GM23248 (cell line): ENCODE measurements around the gene HEY2. TPM values are rescaled to one million over a fixed set of nuclear protein-coding genes. Genes with fewer than 3 reads are reported as not detected.

Source experiments
- DNase-seq: peaks from one replicate; pipeline ENCODE4 v3.0.0-alpha.2; 2015
- H2AFZ ChIP-seq: fragments of 200-600 bp; sonication (generic); 2 replicates; pipeline ENCODE4 v1.6.1; 2016; ENCODE audit warnings: antibody characterized with exemption
- H3F3A ChIP-seq: fragments of 200-600 bp; sonication (generic); 2 replicates; pipeline ENCODE4 v1.6.1; 2016; ENCODE audit warnings: mild to moderate bottlenecking, antibody characterized with exemption, mixed run types; ENCODE audit not compliant: insufficient read depth
- H3K27ac ChIP-seq: fragments of 200-600 bp; sonication (generic); 2 replicates; pipeline ENCODE4 v1.5.1; 2016; ENCODE audit warnings: mild to moderate bottlenecking
- H3K27me3 ChIP-seq: fragments of 200-600 bp; sonication (generic); replicated peaks from 2 replicates; pipeline ENCODE4 v1.6.1; 2016; ENCODE audit warnings: mild to moderate bottlenecking; ENCODE audit not compliant: insufficient read depth
- H3K36me3 ChIP-seq: fragments of 200-600 bp; sonication (generic); 2 replicates; pipeline ENCODE4 v1.6.1; 2016; ENCODE audit warnings: low read depth, mild to moderate bottlenecking
- H3K4me1 ChIP-seq: fragments of 200-600 bp; sonication (generic); 2 replicates; pipeline ENCODE4 v1.6.1; 2016; ENCODE audit warnings: mild to moderate bottlenecking; ENCODE audit not compliant: insufficient read depth
- H3K4me2 ChIP-seq: fragments of 200-600 bp; sonication (generic); one replicate; pipeline ENCODE4 v1.6.1; 2016; ENCODE audit warnings: mild to moderate bottlenecking; ENCODE audit not compliant: unreplicated experiment
- H3K4me3 ChIP-seq: fragments of 200-600 bp; sonication (generic); 2 replicates; pipeline ENCODE4 v1.5.1; 2016; ENCODE audit warnings: mild to moderate bottlenecking
- H3K79me2 ChIP-seq: fragments of 200-600 bp; sonication (generic); 2 replicates; pipeline ENCODE4 v1.6.1; 2016; ENCODE audit warnings: mild to moderate bottlenecking; ENCODE audit not compliant: insufficient read depth
- H3K9ac ChIP-seq: fragments of 200-600 bp; sonication (generic); 2 replicates; pipeline ENCODE4 v1.6.1; 2016; ENCODE audit warnings: mild to moderate bottlenecking
- H3K9me2 ChIP-seq: fragments of 200-600 bp; sonication (generic); 2 replicates; pipeline ENCODE4 v1.6.1; 2016; ENCODE audit warnings: mixed run types, mild to moderate bottlenecking, moderate library complexity; ENCODE audit not compliant: insufficient read depth
- H3K9me3 ChIP-seq: fragments of 200-600 bp; sonication (generic); one replicate; pipeline ENCODE4 v1.6.1; 2017; ENCODE audit warnings: low read depth
- H4K20me1 ChIP-seq: fragments of 200-600 bp; sonication (generic); 2 replicates; pipeline ENCODE4 v1.6.0; 2016; ENCODE audit not compliant: insufficient read depth
- EZH2 ChIP-seq: fragments of 200-600 bp; sonication (generic); IDR thresholded peaks from 2 replicates; pipeline ENCODE4 v1.6.1; 2018; ENCODE audit warnings: antibody characterized with exemption, mild to moderate bottlenecking; ENCODE audit not compliant: insufficient read depth, poor library complexity, severe bottlenecking
- EZH2phosphoT487 ChIP-seq: fragments of 200-600 bp; sonication (generic); IDR thresholded peaks from 2 replicates; pipeline ENCODE4 v1.6.1; 2018; ENCODE audit warnings: antibody characterized with exemption, moderate library complexity, mild to moderate bottlenecking, low read depth; ENCODE audit not compliant: insufficient read depth
- WGBS, 2 experiments: methylation state at CpG; one replicate each; pipeline ENCODE4 v1.1.6; 2015 to 2017; ENCODE audit warnings: low lambda C conversion rate in 2 of 2, low coverage in 1 of 2; ENCODE audit errors: missing lambda C conversion rate in 2 of 2; 5-methylcytosine and 5-hydroxymethylcytosine counted together
- in situ Hi-C: fragments of 300-500 bp; cut with MboI; formaldehyde crosslinking; loops from 2 replicates; pipeline ENCODE4 v1.15.0; 2020
- polyA plus RNA-seq: library from polyadenylated mRNA; unstranded; fragments of >200 nt; fragmentation: Nextera tagmentation; extraction: Ambion mirVana; gene quantifications from 2 replicates; pipeline ENCODE4 v1.2.1, GENCODE V29; 2016
- total RNA-seq: library from RNA; depleted of rRNA; stranded (reverse); fragments of >200 nt; shearing (Covaris generic); gene quantifications from 2 replicates; pipeline ENCODE4 v1.2.3, GENCODE V29; 2014

HEY2 gene
- total and polyA plus RNA-seq, 2 experiments from 2014 or later, result not detected

GRCh38 chr6:125794342-125795137 lies 45.1 kb downstream of the HEY2 start:
- Histone ChIP-seq H3K4me1 (peaks cover 42% of the 10 kb centered on the region), H3K9me3 (no peaks in the 10 kb centered on the region), H3K36me3 (no peaks in the 10 kb centered on the region), H3F3A (peaks cover 19% of the 10 kb centered on the region), H2AFZ (no peak overlapping the region), H3K9ac (no peak overlapping the region), H3K79me2 (peaks cover 12% of the 10 kb centered on the region; the same call in 1 of the 2 replicates), H3K9me2 (no peaks in the 10 kb centered on the region), H3K27ac (no peak overlapping the region), H4K20me1 (no peaks in the 10 kb centered on the region), H3K4me2 (peak overlapping the region; percentile 27), H3K4me3 (no peak overlapping the region), H3K27me3 (no peaks in the 10 kb centered on the region)
- WGBS, 2 experiments, result 87 to 88% methylated on average over 5 of the region's 5 CpGs
- peak; percentile 42 for DNase-seq
- TF ChIP-seq EZH2phosphoT487, result no peak
- TF ChIP-seq EZH2, result no peak
- in situ Hi-C loops, result no loop called here

- TF ChIP-seq EZH2, result no peak
- TF ChIP-seq EZH2phosphoT487, result no peak
- no peaks in the 10 kb centered on the region for H3K9me2 ChIP-seq
- no peak overlapping the region for H3K9ac ChIP-seq
- in situ Hi-C loops, result no loop called here
- H3K36me3 ChIP-seq, result no peaks in the 10 kb centered on the region
- WGBS, 2 experiments, result 97 to 100% methylated on average over 1 of the region's 1 CpG
- no peak for DNase-seq
- H3K4me3 ChIP-seq, result no peak overlapping the region
- H3K27ac ChIP-seq, result no peak overlapping the region
- H2AFZ ChIP-seq, result no peak overlapping the region
- peaks cover 13% of the 10 kb centered on the region; the same call in 1 of the 2 replicates for H3F3A ChIP-seq
- no peaks in the 10 kb centered on the region for H3K27me3 ChIP-seq
- H3K4me1 ChIP-seq, result peaks cover 36% of the 10 kb centered on the region
- H3K79me2 ChIP-seq, result peaks cover 12% of the 10 kb centered on the region; the same call in 1 of the 2 replicates
- no peaks in the 10 kb centered on the region for H4K20me1 ChIP-seq
- no peaks in the 10 kb centered on the region for H3K9me3 ChIP-seq
- no peak overlapping the region for H3K4me2 ChIP-seq
These were observed 45.9 kb downstream of the HEY2 start for GRCh38 chr6:125795301-125795700.

- DNase-seq, result no peak
- no peaks in the 10 kb centered on the region for H3K9me3 ChIP-seq
- H3K36me3 ChIP-seq, result no peaks in the 10 kb centered on the region
- H4K20me1 ChIP-seq, result no peaks in the 10 kb centered on the region
- 0 out of 2 replicates have a peak, but pooled peaks cover 3% of the 10 kb centered on the region for H3F3A ChIP-seq
- H3K27ac ChIP-seq, result no peak overlapping the region
- peaks cover 29% of the 10 kb centered on the region for H3K4me1 ChIP-seq
- H3K79me2 ChIP-seq, result peaks cover 21% of the 10 kb centered on the region
- in situ Hi-C loops, result no loop called here
- H3K9ac ChIP-seq, result no peak overlapping the region
- no peaks in the 10 kb centered on the region for H3K9me2 ChIP-seq
- no peak overlapping the region for H2AFZ ChIP-seq
- no peak overlapping the region for H3K4me2 ChIP-seq
- TF ChIP-seq EZH2, result no peak
- no peak for TF ChIP-seq EZH2phosphoT487
- H3K4me3 ChIP-seq, result no peak overlapping the region
- H3K27me3 ChIP-seq, result no peaks in the 10 kb centered on the region
- WGBS, 2 experiments, result 90 to 94% methylated on average over 3 of the region's 3 CpGs
These were observed 47.9 kb downstream of the HEY2 start for GRCh38 chr6:125797120-125797885.

GRCh38 chr6:125797886-125798444 lies 48.5 kb downstream of the HEY2 start:
- H3K36me3 ChIP-seq, result no peaks in the 10 kb centered on the region
- 0 out of 2 replicates have a peak, but pooled peaks cover 3% of the 10 kb centered on the region for H3F3A ChIP-seq
- peaks cover 29% of the 10 kb centered on the region for H3K4me1 ChIP-seq
- H3K9ac ChIP-seq, result no peak overlapping the region
- H4K20me1 ChIP-seq, result no peaks in the 10 kb centered on the region
- H3K4me3 ChIP-seq, result no peak overlapping the region
- H3K27me3 ChIP-seq, result no peaks in the 10 kb centered on the region
- TF ChIP-seq EZH2, result no peak
- no peak for TF ChIP-seq EZH2phosphoT487
- peaks cover 22% of the 10 kb centered on the region for H3K79me2 ChIP-seq
- DNase-seq, result no peak
- in situ Hi-C loops, result no loop called here
- no peak overlapping the region for H2AFZ ChIP-seq
- 79 to 84% methylated on average over 3 of the region's 3 CpGs for WGBS, 2 experiments
- no peak overlapping the region for H3K27ac ChIP-seq
- H3K9me2 ChIP-seq, result no peaks in the 10 kb centered on the region
- H3K4me2 ChIP-seq, result no peak overlapping the region
- H3K9me3 ChIP-seq, result no peaks in the 10 kb centered on the region
